Measurements from ENCODE around the gene FAM171A1.
"Not testable (repeated sequence)": the region's sequence is repeated elsewhere in the genome, so short reads cannot be mapped to it uniquely, and the experiment has no call there.

The FAM171A1 gene

DNA sequence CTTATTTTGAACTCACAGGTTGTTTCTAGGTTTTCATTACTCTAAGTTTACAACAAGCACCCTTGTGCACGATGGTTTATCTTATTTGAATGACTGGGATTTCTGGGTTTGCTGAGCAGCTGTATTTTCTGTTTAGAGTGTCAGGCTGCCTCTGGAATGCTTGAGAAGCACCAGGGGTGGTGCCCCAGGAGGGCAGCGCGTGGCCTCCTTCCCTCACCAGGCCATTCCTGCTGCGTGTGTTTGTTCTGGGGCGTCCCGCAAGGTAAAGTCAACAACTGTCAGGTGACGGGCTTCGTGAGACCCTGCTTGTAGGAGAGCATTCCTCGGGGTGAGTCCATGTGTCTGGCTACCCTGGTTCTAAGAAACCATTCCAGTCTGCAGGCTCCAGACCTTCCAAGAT is 54.9 kb downstream of the FAM171A1 start:
- no peak for DNase-seq

DNA sequence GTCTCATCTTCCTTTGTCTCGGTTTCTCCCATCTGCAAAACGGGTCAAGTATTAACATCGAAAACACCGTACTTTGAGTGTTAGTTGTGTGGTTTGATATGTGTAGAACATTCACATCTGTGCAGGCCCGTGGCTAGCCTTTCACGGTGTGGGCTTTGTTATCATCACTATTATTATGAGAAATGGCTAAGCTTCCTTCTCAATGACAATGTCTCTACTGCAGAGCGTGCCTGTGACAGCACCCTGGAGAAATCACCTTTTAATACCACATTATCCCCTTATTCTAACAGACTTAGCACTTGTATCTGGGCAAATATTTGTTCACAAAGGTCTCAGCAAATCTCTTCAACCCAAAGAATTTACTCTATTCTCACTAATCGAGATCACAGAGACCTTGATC is 55.8 kb downstream of the FAM171A1 start:
- DNase-seq: no peak

DNA sequence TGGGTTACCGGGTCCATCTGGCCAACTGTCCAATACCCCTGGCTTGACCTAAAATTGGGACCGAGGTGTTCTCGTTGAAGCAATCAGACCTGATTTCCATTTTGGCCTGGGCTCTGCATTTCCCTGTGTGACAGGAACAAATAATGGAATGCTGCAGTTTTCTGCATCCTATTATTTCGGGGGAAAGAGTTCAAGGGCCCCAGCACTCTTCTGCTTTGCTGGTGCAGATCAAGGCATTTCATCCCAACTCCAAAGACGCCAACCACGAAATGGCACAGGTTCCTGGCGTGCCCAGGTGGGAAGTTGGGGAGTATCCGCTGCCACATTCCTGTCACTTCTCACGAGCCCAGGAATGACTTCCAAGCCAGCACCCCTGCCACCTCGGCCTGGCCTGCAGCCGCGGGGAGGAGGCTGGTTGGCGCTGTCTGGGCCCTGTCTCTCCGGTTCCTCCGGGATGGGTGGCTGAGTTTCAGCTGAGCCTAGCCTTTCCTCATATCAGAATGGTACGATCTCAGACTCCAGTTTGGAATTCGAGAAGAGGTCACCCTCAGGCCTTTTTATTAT is 56.5 kb downstream of the FAM171A1 start:
- DNase-seq: no peak

DNA sequence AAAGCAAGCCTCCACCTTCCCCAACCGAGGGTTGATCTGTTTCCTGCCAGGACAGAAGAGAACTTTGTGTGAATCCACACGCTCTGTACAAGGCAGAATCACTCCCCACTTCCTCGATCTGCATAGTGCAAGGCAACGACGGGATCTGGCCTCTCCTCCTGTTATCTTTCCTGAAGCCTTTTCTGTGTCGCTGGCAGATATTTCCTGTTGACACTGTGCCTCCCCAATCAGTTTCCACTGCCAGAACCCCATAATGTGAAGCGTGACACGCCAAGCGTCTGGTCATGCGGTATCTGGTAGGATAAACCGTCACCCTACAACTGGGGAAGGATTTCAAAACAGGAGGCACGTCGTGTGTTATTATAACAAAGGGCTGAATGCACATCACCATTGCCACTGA is 57.2 kb downstream of the FAM171A1 start:
- DNase-seq: peak; percentile 68

DNA sequence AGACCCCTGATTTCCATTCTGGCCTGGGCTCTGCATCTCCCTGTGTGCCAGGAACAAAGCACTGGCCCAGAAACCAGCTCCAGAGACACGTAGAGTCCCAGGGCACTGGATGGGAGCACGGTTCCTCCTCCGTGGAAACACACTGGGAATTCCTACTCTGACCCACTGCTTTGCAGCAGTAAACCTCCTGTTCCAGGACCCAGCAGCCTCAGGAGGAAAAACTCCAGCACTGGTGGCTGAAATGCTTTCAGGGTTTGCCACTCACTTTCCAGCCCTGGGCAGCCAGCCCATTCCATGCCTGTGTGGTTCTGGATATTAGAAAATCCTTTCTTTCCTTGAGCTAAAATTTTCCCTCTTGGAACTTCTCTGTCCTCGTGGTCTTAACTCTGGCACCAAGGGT is 58.0 kb downstream of the FAM171A1 start:
- no peak for DNase-seq

DNA sequence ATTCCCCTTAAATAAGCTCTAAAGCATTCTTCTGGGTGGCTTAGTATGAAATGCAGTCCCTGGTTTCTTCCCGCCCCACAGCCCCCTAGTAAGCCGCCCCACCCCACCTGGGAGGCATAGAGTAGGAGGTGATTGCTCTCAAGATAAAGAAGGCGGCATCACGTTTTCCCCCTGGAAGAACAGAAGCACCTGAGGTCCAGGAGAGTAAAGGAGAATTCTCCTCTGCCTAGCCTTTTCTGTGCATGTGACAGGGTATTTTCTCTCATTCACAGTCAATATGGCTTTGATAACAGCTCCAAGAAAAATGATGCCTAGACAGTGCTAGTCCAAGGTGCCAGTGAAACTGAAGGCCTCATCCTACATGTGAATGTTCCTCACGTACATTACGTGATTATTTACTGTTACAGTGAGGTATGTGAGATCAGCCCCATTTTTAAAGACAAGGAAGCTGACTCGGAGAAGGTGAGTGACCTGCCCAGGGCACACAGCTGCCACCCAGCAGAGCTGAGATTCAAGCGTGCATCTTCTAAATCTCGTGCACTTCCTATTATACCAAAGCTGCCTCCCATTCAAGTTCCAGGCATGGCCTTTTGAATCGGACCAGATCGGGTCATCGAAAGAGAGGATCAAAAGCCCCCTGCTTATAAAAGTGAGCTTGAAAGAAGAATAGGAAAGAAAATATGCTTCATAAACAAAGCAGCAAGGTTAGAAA is 59.4 kb downstream of the FAM171A1 start:
- no peak for DNase-seq

DNA sequence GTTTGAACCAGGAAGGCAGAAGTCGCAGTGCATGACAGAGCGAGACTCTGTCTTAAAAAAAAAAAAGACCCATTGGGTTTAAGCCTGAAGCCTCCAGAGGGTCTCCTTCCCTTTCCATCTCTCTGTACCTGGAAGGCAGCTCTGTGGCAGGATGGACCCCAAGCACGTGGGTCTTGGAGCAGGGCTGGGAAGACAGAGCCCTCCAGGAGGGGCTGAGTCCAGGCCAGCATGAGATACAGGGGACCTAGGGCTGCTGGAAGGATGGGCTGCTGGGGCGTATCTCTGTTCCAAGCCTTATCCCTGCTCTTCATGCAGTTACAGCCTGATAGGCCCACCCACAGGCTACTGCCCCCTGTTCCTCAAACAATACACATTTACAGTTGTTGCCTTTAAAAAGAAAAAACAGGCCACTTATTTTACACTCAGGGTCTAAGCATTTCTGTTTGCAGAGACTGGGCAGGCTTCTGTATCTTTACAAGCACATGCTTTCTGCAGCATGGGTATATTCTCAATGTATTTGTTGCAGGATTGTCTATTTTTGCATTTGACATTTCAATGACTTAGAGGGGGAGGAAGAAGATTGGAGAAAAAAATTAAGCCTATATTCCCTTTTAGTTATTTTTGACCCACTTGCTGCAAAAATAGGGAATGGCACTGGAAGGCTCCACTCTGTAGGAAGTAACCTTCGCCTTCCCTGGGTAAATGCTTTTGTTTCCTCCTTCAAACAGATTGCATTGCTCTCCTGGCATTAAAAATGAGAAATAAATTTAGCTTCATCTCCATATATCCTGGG is 60.1 kb downstream of the FAM171A1 start:
- DNase-seq: no peak

DNA sequence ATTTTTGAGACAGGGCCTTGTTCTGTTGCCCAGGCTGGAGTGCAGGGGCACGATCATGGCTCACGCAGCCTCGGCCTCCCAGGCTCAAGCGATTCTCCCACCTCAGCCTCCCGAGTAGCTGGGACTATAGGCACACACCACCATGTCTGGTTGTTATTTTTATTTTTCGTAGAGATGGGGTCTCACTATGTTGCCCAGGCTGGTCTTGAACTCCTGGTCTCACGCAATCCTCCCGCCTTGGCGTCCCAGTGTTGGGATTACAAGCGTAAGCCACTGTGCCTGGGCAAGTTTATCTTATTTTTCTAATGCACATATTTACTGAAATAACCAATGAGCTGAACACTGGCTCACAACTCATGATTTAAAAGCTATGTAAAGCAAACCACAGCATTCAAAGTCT is 61.9 kb downstream of the FAM171A1 start:
- no peak for DNase-seq

DNA sequence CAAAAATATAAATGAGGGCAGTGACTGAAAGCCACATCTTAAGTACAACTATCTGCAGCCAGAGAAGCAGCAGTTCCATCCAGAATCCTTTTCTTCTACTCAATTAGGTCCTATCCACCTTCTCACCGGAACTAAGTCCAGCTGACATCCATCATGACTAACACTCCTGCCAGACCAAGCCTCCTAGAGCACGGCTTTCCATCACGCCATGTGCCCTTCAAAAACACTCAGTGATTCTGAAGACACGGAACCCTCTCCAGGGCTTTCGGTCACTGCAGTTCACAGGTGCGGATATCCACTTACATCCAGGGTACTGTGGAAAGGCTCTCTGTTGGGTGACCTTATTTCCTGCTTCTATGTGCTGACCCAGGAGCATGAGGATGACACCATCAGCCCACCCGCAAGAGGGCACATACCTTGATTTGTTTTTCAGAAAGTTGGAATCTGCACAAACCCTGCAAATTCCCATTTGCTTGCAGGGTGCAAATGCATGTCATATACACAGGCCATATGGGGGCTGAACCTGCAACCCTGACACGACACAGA is 64.3 kb downstream of the FAM171A1 start:
- no peak for DNase-seq

DNA sequence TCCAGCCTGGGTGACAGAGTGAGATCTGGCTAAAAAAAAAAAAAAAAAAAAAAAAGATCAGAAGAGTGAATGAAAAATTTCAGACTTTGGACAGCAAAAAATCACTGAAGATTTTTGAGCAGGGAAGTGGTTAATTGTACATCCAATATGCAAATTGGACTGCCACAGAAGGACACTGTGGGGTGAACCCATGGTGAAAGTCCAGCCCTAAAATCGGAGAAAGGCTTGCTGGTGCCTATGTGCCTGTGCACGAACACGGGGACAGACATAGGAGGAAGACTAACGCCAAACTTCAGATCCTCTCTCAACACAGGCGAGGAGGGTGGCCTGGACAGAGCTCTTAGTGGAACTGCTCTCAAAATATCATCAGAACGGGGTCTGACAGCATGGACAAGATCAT is 65.5 kb downstream of the FAM171A1 start:
- no peak for DNase-seq

DNA sequence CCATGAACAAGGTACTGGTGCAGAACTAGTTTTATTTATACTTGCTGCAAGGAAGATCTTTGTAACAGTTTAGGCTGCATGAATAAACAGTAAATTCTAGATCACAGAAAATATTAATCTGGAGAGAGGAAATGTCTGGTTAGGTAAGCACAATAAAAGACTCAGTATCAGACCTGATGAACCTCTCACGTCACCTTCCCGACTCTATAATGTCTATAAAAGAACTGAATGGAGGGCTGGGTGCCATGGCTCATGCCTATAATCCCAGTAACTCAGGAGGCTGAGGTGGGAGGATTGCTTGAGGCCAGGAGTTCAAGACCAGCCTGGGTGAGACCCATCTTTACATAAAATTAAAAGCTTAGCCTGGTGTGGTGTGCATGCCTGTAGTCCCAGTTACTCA is 65.9 kb downstream of the FAM171A1 start:
- DNase-seq: no peak

DNA sequence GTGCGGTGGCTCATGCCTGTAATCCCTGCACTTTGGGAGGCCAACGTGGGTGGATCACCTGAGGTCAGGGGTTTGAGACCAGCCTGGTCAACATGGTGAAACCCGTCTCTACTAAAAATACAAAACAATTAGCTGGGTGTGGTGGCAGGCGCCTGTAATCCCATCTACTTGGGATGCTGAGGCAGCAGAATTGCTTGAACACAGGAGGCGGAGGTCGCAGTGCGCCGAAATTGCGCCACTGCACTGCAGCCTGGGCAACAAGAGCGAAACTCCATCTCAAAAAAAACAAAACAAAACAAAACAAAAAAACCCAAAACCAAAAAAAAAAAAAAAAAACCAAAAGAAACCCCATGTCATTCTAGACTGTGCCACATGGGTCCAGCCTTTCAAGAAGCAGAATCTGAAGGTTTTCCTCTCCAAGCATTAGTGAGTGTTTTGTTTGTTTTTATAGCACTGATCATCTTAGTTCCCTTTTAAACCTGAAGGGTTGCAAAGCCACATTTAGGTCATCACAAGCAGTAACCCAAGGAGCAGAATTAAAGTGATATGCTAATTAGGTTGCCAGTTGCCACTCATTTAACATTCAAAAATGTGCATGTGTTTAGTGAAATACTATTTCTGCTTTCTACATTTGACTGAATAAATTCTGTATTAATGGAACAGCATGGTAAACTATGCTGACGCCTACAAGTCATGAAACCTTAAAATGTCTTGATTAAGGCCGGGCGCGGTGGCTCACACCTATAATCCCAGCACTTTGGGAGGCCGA is 68.7 kb downstream of the FAM171A1 start:
- not testable (repeated sequence) for DNase-seq

DNA sequence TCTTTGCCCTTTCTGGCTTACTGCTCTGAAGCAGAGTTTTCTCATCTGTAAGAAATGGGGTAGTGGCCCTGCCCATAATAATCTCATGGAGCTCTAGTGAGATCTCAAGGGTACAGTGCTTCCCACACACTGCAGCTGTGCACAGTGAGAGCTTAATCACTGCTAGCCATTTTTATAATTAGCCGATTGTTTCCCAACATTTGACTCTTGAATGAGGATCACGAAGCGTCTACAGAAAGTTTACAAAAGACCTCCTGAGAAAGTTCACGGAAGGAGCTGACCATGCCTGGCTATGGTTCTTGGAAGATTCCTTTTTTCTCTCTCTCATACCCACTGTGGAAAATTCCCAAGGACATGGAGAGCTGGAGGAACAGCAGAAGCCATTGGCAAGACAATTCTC is 70.4 kb downstream of the FAM171A1 start:
- DNase-seq: no peak

DNA sequence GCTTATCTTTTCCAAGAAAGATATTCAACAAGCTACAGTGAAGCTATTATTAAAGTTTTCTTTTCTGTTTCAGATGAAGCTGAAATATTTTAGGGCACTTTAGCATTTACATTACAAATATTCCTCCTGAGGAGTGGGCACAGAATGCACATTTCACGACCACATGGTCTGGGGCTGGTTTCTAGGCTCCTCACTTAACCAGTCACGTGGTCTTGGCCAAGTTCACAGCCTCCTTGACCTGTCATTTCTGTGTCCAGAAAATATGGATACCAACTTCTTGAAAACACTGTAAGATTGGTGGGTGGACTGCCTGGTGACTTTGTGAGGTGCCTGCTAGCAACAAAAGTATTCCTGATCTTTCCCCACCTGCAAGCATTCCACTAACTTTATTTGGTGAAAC is 70.9 kb downstream of the FAM171A1 start:
- no peak for DNase-seq

DNA sequence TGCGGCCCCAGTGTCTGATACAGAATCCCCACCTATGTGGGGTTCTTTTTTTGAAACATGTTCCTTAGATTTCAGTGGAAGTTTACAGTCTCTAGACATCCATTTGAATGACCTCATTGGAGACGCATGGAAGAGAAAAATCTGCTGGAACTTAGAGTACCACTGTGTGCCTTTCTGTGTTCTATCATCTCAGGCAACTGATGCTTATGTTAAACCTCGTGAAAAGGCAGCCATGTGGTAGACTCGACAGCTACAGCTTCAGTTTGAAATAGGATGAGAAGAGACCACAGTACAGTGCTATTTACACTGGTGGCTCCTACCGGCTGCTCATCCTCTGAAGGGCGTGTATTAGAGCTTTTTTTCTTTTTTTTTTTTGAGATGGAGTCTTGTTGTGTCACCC is 74.4 kb downstream of the FAM171A1 start:
- no peak for DNase-seq

DNA sequence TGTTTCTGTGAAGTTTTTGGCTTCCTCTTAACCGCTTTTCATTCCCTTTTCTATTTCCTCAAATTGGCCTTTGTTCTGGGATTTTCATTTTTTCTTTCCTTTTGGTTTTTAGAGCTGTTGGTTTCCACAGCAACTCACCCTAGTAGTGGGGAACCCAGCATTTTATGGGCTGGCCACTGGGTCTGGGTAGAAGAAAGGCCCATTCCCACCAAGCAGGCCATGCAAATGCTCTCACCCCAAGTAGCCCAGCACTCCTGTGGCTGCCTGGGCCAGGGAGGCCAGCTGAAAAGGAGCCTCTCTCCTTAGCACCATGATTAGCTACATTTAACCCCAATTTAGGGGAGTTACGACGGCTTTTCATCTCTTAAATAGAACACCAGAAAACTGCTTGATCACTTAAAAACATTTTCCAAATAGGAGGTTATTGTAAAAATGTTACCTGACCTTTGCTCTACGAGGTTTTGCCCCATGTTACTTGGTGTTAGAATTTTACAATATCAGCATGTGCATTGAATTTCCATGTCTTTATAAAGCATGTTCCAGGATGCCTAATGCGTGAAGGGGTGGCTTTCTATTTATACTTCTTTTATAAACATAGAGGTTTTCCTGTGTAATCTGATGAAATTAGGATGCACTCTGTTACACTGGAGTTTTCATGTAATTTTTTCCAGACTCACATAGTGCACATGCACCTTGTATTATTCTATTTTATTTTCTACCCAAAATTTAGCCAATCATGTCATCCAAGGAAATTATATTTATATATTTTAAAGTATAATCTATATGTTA is 75.4 kb downstream of the FAM171A1 start:
- DNase-seq: no peak

DNA sequence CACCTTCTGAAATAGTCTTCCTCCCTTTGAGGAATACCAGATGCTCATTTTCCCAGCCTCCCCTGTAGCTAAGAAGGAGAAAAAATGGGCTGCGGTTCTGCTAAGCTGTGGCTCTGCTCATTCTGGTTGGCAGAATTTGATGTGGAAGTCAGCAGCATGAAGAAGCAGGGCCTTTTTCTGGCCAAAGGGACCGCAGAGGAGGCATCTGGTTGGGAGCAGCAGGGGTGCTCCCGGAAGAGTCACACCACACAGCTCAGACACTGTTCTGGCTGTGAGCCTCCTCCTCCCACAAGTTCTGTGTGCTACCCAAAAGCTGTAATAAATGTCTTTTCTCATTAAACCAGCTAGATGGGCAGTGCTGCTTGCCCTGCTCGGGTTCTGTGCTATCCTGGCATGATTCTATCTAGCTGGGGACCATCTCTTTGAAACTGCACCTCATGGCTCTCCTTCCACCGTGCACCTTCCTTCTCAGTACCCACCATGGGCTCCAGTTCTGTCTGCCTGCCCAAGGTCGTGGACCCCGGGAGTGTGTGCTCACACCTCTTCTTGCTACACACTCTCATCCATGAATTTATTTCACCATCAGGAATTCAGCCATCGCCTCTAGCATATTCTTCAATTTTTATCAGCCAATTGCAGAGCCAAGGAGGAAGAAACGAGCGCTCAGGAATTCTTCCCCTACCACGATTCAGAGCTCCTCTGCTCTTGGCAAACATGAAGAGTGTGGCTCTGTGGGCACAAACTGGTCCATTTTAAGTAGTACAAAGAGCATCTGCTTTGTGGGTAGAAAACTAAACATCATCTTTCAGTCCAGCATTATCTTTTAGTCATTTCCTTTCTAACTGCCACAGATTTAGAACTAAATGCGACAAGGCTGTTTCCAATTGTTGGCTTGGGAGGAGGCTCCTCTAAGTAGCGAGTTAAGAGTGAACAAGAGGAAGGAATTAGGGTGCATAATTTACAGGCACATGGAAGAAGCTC is 76.9 kb downstream of the FAM171A1 start:
- peak; percentile 29 for DNase-seq

DNA sequence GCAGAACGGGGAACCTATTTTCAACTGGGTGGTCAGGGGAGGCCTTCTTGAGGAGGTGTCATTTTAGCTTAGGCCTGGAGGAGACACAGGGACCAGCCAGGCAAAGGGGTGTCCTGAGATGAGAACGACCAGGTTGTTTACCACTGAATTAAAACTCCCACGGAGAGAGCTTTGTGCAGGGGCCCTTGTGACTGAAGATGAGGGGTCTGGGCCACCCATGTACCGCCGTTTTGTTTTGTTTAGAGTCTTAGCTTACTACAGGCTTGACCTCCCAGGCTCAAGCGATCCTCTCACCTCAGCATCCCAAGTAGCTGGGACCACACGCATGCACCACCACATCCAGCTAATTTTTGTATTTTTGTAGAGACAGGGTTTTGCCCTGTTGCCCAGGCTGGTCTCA is 80.4 kb downstream of the FAM171A1 start:
- peak; percentile 7 for DNase-seq

DNA sequence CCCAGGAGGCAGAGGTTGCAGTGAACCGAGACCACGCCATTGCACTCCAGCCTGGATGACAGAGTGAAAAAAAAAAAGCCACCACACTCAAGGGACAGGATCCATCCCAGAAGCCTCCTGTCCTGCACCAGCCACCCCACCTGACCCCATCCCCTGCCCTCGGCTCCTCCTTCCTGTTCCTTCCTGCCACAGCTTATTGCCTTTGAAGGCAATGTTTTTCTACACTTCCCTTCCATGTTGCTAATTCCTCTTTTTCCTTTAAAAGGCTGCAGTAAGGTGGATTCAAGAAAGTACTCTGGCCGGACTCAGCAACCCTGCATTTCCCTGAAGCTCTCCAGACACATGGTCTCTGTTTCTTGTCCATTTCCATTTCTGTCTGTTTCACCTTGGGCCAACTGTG is 80.9 kb downstream of the FAM171A1 start:
- DNase-seq: peak; percentile 32

DNA sequence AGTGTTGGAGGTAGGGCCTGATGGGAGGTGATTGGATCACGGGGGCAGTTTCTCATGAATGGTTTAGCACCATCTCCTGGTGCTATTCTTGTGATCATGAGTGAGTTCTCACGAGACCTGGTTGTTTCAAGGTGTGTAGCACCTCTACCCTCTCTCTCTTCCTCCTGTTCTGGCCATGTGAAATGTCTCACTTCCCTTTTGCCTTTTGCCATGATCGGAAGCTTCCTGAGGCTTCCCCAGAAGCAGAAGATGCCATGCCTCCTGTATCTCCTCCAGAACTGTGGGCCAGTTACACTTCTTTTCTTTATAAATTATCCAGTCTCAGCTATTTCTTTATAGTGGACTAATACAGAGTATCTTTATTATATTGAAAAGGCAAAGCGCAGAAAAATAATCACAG is 90.1 kb downstream of the FAM171A1 start:
- DNase-seq: no peak

DNA sequence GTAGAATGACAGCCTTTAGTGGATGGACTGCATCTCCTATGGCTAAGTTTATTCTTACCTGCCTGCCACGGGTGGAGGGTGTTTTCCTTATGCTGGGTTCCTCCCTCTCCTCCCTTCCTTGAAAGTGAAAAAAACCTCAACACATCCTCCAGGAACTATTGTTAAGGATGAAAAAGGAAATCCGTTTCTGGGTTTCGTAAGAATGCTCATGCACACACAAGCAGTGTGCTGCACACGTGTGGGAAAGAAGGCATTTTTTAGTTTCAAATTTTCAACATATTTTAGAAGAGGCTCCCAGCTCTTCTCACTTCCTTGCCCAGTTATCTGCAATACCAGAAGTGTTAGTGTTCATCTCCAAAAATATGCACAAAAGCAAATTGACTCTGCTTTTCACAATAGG is 90.6 kb downstream of the FAM171A1 start:
- no peak for DNase-seq

Measured in islet precursor cell (in vitro differentiated cells).